Measurements from ENCODE around the gene LRRC59.

The LRRC59 gene

DNA sequence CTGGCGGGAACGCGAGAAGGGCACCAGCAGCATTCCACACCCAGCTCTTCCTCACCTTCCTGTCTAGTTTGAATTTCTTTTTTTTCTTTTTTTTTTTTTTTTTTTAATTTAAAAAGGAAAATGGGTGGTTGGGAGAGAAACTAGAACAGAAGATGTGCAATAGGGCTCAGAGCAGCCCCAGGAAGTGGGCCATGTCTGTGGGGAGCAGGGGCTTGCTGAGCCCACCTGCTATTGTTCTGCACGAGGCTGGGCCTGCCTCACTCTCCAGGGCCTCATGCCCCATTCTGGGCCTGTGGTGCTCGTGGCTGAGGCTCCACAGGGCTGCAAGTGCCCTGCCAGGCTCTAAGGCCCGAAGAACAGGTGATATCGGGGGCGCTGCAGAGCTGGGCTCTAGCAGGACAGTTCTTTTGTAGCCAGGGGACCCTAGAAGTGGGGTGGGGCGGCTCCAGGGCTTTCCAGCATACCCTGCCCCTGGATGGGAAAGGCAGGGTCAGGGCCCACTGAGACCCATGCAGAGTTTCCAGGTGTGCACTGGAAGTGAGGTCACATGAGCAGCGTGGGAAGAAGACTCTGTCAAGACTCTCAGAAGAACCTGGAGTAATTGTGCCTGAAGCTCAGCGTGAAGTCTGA is 36.7 kb downstream of the LRRC59 start:
- no peak for DNase-seq

DNA sequence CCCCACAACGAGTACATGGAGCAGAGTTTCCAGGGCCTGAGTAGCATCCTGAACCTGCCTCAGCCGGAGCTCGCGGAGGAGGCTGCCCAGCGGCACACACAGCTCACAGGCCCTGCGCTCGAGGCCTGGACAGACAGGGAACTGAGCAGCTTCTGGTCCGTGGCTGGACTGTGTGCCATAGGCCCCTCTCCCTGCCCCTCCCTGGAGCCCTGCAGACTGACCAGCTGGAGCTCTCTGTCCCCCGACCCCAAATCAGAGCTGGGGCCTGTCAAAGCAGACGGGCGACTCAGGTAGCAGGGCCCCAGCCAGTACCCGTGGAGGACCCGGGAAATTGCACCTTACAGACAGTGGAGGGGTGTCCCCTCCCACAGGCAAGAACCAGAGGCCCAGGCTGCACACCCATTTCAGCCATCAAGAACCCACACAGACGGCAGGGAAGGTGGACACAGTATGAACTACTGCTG is 37.3 kb downstream of the LRRC59 start:
- DNase-seq, result no peak

DNA sequence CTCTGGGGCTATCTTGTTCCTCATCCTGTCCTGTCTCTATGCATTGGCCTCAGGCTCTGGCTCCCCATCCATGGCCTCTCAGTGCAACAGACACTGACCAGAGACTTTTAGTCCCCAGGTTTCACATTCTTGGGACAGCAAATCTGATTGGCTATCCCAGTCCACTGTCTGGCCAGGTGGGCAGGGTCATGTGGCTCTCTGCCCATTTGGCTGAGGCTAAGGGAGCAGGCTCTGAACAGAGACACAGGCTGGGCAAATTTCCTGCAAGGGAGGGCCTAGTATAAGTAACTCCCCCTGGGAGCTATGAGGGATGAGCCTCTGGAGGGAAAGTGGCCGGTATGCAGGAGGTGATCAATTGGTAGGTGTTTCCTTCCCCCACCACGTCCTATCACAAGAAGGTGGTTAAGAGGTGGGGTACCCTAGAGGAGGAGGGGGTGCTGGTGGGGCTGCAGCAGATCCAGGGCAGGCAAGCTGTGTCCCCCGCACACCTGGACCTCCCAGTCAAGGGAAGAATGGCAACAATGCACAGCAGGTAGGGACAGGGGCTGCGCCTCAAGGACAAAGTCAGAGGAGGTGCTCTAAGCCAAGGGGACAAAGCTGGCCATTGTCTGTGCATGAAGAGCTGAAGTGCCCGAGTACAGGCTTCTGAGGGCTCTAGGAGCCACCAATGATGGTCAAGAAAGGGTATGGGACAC is 38.2 kb downstream of the LRRC59 start:
- no peak for DNase-seq

DNA sequence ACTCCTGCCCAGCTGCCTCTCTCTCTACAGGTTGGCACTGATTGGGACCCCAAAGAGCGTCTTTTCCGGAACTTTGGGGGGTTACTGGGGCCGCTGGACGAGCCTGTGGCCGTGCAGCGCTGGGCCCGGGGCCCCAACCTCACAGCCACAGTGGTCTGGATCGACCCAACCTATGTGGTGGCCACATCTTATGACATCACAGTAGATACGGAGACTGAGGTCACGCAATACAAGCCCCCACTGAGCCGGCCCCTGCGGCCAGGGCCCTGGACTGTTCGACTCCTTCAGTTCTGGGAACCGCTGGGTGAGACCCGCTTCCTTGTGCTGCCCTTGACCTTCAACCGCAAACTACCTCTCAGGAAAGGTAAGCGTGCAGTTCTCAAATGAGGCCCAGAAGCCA is 39.1 kb downstream of the LRRC59 start:
- no peak for DNase-seq

DNA sequence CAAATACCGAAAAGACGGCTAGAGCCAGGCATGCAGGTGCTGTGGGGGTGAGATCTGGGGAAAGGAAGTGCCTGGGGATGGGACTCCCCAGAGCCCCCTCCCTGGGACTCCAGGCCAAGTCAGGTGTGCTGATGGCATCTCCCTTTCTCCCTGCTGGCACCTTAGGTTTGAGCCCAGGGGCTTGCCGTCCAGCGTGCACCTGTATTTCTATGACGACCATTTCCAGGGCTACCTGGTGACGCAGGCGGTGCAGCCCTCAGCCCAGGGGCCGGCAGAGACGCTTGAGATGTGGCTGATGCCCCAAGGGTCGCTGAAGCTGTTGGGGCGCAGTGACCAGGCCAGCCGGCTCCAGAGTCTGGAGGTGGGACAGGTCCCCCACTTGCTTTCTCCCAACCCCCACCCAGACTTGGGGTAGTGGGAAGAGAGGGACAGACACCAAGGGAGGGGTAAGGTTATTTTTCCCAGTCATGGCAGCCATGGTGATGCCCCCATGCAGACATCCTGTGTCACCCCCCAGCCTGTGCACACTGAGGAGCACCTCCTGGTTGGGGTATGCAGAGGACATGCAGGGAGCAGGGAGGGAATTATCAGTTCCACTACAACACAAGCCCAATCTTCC is 40.3 kb downstream of the LRRC59 start:
- no peak for DNase-seq

DNA sequence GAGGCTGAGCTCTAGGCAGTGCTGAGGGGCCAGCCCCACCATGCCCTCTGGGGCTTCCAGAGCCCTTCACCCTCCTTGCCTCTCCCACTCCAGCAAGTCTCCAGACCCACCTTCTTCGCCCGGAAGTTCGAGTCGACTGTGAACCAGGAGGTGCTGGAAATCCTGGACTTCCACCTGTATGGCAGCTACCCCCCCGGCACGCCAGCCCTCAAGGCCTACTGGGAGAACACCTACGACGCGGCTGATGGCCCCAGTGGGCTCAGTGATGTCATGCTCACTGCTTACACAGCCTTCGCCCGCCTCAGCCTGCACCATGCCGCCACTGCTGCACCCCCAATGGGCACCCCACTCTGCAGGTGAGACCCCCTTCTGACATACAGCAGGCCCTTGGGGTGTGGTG is 40.9 kb downstream of the LRRC59 start:
- DNase-seq, result no peak

DNA sequence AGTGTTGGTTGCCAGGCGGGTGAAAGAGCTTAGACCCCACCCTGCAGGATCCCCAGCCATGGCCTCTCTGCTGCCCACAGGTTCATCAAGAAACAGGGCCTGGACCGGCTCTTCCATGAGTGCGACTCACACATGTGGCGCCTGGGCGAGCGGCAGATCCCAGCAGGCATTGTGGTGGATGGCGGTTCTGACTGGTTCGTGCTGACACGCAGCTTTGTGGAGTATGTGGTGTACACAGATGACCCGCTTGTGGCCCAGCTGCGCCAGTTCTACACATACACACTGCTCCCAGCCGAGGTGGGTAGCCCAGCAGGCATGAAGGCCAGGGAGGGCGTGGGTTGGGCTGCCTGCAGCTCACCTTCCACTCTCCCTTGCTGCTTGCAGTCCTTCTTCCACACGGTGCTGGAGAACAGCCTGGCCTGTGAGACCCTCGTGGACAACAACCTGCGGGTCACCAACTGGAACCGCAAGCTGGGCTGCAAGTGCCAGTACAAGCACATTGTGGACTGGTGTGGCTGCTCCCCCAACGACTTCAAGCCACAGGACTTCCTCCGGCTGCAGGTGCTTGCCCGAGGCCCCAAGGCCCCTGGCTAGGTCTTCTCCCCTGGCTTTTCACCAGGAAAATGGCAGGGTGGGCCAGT is 41.5 kb downstream of the LRRC59 start:
- DNase-seq, result no peak

DNA sequence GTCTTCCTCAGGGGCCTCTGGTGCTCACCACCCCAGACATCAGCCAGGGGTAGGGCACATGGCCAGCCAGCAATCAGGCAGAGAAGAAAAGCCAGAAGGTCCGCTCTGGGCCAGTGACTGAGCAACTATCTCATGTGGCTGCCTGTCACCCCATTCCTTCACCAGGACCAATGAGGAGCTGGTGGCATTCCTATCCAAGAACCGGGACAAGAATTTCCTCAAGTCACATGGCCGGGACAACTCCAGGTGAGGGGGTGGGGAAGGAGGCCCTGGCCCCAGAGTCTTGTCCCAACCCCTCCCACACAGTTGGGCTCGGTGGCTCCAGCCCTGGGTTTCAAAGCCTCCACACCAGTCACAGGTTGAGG is 42.0 kb downstream of the LRRC59 start:
- DNase-seq, result no peak

DNA sequence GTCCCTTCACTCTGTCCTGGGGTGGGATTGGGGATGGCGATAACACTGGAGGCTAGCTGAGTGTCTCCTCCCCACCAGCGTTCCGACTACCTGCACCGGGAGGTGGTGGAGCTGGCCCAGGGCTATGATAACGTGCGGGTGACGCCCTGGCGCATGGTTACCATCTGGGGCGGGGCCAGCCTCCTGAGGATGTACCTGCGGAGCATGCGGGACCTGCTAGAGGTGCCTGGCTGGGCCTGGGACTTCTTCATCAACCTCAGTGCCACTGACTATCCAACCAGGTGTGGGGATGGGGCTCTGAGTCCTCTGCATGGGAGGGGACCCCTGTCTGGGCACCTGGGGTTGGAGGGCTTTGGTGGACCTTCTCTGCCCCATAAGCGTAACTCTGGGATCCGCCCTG is 42.5 kb downstream of the LRRC59 start:
- DNase-seq, result no peak

DNA sequence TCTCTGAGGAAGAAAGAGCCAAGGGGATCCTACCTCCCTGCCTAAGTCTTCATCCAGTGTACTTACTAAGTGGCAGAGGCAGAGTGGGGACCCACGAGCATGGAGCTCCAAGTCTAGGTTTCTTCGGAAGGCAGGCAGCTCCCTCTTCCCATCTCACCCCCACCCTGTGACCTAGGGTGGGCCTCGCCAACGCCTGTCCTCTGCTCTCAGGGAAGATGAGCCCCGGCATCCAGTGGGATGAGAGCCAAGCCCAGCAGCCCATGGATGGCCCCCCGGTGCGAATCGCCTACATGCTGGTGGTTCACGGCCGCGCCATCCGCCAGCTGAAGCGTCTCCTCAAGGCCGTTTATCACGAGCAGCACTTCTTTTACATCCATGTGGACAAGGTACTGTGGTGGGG is 43.1 kb downstream of the LRRC59 start:
- DNase-seq, result no peak

DNA sequence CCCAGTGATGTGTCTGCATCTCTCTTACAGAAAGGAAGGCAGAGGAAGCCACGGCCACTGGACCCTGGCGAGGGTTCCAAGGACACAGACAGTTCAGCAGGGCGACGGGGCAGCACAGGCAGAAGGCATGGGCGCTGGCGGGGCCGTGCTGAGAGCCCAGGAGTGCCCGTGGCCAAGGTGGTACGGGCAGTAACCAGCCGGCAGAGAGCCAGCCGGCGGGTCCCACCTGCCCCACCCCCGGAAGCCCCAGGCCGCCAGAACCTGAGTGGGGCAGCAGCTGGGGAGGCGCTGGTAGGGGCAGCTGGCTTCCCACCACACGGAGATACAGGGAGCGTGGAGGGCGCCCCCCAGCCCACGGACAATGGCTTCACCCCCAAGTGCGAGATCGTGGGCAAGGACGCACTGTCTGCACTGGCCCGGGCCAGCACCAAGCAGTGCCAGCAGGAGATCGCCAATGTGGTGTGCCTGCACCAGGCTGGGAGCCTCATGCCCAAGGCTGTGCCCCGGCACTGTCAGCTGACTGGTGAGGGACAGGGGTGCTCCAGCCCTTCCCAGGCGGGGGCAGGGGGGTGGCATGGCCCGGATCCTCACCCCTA is 43.6 kb downstream of the LRRC59 start:
- no peak for DNase-seq

DNA sequence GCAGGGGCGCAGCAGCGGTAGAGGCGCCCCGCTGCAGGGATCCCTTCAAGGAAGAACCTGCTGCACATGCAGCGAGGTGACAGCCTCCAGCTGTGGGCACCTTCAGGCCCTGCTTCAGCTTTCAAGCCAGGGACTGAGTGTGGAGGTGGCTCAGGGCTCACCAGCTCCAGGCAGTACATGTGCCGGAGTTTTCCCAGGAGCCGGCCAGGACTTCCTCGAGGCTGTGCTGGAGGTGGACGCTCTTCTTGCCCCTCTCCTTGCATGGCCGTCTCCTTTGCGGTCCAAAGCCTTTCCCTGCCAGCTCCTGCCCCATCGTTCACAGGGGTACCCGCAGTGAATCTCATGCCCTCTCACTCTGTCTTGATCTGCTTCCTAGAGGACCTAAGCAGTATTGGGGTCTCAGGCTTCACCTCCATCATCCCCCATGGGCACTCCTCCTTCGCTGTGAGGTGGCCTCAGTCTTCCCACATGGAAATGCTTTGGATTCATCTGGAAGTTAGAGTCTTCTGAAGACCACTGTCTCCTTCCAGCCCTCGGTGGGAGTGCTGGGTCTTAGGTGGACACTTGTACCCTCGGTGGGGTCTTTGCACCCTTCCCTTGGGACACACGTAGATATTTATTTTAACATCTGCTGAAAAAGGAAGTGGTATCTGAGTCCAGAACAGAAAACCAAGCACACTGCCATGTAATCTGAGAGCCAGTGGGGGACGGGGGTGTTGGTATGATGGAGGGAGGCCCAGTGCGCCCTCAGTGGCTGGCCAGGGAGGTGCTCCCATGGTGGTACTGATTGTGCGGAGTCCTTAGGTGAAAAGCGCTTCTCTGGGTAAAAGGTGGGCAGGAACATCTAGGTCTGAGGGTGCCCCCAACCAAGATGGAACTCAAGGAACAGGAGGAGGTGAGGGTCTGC is 44.4 kb downstream of the LRRC59 start:
- no peak for DNase-seq

DNA sequence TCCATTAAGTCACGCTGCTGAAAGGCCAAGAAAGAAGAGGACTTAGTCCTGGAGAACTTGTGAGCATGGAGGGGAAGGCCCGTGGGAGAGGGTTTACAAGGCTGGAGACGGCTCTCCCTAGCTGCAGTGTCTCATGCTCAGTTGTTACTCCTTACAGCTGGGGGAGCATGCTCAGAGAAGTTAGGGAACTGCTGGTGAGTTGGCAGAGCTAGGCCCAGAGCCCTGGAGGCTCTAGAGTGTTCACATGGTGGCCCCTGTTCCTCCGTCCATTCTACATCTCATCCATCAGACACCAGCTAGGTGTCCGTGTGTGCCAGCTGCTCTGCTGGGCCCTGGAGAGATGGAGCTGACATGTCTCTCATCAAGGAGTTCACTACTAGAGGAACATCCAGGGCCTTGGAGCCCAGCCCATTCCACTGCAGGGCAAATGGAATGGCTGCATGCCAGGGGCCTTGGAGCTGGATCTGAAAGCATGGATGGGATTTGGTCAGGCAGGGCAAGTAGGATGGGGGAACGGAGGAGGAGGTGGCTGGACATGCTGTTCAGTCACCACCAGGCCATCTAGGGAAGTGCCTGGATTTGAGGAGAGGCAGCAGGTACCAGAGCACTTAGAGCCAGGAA is 45.1 kb downstream of the LRRC59 start:
- DNase-seq, result no peak

DNA sequence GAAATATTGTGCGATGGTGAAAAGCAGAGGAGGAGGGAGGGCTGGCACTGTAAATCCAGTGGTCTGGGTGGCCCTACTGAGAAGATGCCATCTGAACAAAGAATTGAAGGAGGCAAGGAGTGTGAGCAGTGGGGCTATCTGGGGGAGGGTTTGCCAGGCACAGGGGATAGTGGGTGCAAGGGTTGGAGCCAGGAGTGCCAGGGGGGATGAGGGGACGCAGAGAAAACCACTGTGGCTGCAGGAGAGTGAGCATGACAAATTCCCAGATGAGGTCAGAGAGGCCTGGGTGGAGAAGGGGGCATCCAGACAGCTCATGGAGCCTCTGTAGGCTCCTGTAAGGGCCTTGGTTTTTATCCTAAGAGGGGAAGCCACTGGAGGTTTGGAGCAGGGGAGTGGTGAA is 46.6 kb downstream of the LRRC59 start:
- DNase-seq, result no peak

DNA sequence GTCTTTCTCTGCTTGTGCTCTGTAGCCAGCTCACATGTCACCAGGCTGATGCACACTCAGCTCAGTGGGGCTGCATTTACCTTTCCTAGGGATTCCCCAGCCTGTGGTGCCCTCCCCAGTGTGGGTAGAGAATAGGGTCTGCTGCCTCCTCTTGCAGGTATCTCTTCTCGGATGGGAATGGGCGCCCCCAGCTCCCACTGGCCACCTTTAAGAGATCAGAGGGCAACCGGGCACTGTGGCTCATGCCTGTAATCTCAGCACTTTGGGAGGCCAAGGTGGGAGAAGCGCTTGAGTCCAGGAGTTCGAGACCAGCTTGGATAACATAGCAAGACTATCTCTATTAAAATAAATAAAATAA is 48.1 kb downstream of the LRRC59 start:
- DNase-seq, result no peak

DNA sequence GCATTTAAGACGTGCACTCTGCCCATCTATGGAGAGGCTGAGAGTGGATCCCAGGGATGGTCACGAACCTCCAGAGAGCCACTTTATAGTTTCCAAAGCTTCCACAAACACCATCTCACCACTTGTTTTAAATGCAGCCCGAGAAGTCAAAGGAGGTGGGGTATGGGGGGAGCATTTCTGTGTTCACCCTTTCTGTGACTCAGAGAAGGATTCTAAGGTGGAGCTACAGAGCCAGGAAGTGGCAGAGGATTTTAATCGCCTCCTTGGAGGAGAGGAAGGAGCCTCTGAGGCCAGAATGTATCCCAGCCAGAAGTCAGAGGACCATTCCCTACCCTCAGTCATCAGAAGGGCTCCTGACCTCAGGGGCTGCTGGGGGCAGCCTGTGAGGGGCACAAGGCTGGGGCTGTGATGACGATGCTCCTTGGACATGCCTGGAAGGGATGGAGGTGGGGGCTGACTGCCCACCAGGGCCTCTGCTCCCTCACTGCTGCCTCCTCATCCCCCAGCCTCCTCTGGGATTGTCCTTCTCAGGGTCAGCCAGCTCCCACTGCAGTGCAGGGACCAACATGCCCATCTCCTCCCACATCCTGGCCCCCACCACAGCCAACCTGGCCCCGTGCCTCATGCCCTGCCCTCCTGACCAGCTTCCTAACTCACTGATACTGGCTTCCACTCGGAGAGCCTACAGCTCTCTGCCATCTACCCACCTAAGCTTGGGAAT is 48.6 kb downstream of the LRRC59 start:
- DNase-seq, result no peak

DNA sequence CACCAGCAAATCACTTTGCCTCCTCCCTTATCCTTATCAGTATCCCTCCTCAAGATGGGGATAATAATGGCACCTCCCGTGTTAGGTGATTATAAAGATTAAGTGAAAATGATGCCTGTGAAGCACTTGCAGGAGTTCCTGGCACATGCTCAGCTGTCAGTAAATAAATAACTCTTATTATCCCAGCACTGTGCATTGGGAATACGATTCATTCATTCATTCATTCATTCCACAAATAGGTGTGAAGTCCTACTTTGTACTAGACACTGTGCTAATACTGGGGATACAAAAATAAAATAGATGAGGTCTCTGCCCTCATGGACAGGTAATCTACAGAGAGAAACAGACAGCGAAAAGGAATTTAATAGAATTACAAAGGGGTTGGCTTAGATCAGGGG is 49.4 kb downstream of the LRRC59 start:
- DNase-seq, result no peak

DNA sequence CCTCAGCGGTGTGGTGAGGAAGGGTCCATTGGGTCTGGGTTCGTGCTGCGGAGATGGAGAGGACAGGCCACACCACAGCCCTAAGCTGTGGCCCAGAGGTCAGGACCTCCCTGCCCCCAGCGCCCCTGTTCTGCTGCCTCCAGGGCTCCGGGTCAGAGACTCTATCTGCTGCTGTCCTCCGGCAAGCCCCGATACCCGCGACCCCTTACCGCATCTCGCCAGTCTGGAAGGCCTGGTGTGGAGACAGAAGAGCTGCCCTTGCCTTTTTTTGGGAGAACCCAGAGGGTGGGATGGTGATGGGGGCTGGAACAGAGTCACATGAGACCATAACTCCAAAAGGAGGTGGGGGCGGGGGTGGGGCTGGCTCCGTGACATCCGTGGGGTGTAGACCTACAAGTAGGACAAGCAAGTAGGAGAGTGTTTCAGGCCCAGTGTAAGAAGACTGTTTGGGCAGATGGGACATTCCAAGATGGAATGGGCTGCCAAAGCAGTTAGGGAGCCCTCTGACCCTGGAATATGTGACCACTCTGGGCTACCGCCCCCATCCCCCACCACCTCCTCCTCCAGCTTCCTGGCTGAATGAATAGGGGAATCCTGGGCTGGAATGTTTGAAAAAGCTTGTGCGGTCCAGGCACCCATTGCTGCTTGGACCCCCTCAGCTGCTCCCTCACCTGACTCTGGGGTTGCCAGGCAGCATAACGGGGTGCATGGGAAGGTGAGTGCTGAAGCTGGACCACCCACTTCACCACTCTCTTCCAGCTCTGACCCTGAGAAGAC is 50.0 kb downstream of the LRRC59 start:
- no peak for DNase-seq

DNA sequence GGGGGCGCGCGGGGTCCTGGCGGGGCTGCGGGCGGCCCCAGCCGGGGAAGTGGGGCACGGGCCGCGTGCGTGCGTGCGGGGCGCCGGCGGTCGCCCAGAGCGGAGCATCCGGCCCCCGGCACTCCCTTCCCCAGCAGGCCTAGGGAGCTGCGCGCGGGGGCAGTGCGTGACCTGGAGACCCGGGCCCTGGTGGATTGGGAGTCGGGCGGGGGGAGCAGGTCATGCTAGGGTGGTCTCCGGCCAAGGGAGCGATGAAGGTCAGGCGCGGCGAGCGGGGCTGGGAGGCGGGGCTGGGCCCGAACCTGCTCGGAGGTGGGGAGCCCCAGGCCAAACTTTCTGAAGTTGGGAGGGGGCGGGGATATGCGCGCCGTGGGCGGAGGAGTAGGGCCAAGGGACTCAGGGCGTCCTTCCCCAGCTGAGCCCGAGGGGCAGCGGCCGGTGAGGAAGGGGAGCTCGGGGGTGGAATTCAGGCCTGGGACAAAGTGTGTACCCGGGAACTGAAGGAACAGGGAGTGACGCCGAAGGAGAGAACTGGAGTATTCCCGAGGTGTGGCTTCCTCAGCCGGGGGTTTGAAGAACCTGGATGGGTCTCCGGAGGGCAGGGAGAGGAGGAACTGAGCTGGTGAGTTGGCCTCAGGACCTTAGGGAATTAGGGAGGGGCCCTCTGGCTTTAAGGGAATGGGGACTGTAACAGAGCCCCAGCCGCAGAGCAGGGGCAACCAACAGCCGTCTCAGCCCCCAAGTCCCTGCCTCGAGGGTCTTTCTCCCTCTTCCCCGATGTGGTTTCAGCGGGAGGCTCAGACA is 50.8 kb downstream of the LRRC59 start:
- no peak for DNase-seq

All from GOT3 (cell line).